Activated naive CD8-positive, alpha-beta T cell (primary cell): ENCODE measurements around the gene CST11.

Experiments used
- H3K27ac Mint-ChIP-seq: one replicate; pipeline ENCODE4 v1.8.0; 2021; ENCODE audit warnings: mixed read lengths
- H3K27me3 Mint-ChIP-seq: one replicate; pipeline ENCODE4 v1.8.0; 2021; ENCODE audit warnings: mixed read lengths
- H3K36me3 Mint-ChIP-seq: one replicate; pipeline ENCODE4 v1.8.0; 2021; ENCODE audit warnings: mixed read lengths
- H3K4me1 Mint-ChIP-seq: one replicate; pipeline ENCODE4 v1.8.0; 2021; ENCODE audit warnings: low read depth, mixed read lengths
- H3K4me3 Mint-ChIP-seq: one replicate; pipeline ENCODE4 v1.8.0; 2021; ENCODE audit warnings: mild to moderate bottlenecking, mixed read lengths
- H3K9me3 Mint-ChIP-seq: one replicate; pipeline ENCODE4 v1.8.0; 2021; ENCODE audit warnings: low read depth, mixed read lengths

CST11 gene

GRCh38 chr20:23417861-23418260 is 34.8 kb downstream of the CST11 start:
- Mint-ChIP-seq H3K4me3 (no peak overlapping the region), H3K36me3 (no peaks in the 10 kb centered on the region), H3K27me3 (no peaks in the 10 kb centered on the region), H3K27ac (no peak overlapping the region), H3K9me3 (no peaks in the 10 kb centered on the region), H3K4me1 (peaks cover 50% of the 10 kb centered on the region)

- Mint-ChIP-seq H3K36me3 (peaks cover 2% of the 10 kb centered on the region), H3K4me1 (peaks cover 50% of the 10 kb centered on the region), H3K9me3 (no peaks in the 10 kb centered on the region), H3K27ac (no peak overlapping the region), H3K27me3 (no peaks in the 10 kb centered on the region), H3K4me3 (no peak overlapping the region)
These were observed 36.6 kb downstream of the CST11 start for GRCh38 chr20:23415959-23416583.

- H3K27ac Mint-ChIP-seq: no peak overlapping the region
- H3K27me3 Mint-ChIP-seq: no peaks in the 10 kb centered on the region
These were observed 37.1 kb downstream of the CST11 start for GRCh38 chr20:23415555-23415954.

GRCh38 chr20:23414526-23415188 is 38.0 kb downstream of the CST11 start:
- Mint-ChIP-seq H3K4me1 (peaks cover 51% of the 10 kb centered on the region), H3K4me3 (no peak overlapping the region), H3K9me3 (no peaks in the 10 kb centered on the region), H3K36me3 (peaks cover 2% of the 10 kb centered on the region), H3K27me3 (no peaks in the 10 kb centered on the region), H3K27ac (no peak overlapping the region)

More at GRCh38 chr20:23415555-23415954, 37.1 kb downstream of the CST11 start:
- H3K4me3 Mint-ChIP-seq: no peak overlapping the region
- peaks cover 50% of the 10 kb centered on the region for H3K4me1 Mint-ChIP-seq
- no peaks in the 10 kb centered on the region for H3K9me3 Mint-ChIP-seq
- peaks cover 2% of the 10 kb centered on the region for H3K36me3 Mint-ChIP-seq

GRCh38 chr20:23413862-23414422 is 38.7 kb downstream of the CST11 start:
- Mint-ChIP-seq H3K4me1 (peaks cover 46% of the 10 kb centered on the region), H3K4me3 (no peak overlapping the region), H3K27me3 (no peaks in the 10 kb centered on the region), H3K27ac (no peak overlapping the region), H3K36me3 (peaks cover 2% of the 10 kb centered on the region), H3K9me3 (no peaks in the 10 kb centered on the region)

- Mint-ChIP-seq H3K27ac (no peak overlapping the region), H3K27me3 (no peaks in the 10 kb centered on the region), H3K9me3 (no peaks in the 10 kb centered on the region), H3K36me3 (peaks cover 2% of the 10 kb centered on the region), H3K4me3 (no peak overlapping the region), H3K4me1 (peaks cover 49% of the 10 kb centered on the region)
These were observed 40.6 kb downstream of the CST11 start for GRCh38 chr20:23412026-23412425.

- H3K27ac Mint-ChIP-seq: no peak overlapping the region
These were observed 41.6 kb downstream of the CST11 start for GRCh38 chr20:23410916-23411695.

GRCh38 chr20:23409800-23410199 is 42.9 kb downstream of the CST11 start:
- Mint-ChIP-seq H3K4me1 (peaks cover 45% of the 10 kb centered on the region), H3K4me3 (no peak overlapping the region), H3K27ac (no peak overlapping the region), H3K9me3 (no peaks in the 10 kb centered on the region), H3K36me3 (peaks cover 2% of the 10 kb centered on the region), H3K27me3 (no peaks in the 10 kb centered on the region)

More at GRCh38 chr20:23410916-23411695, 41.6 kb downstream of the CST11 start:
- peaks cover 2% of the 10 kb centered on the region for H3K36me3 Mint-ChIP-seq
- H3K27me3 Mint-ChIP-seq: no peaks in the 10 kb centered on the region
- no peaks in the 10 kb centered on the region for H3K9me3 Mint-ChIP-seq
- H3K4me1 Mint-ChIP-seq: peaks cover 47% of the 10 kb centered on the region
- H3K4me3 Mint-ChIP-seq: no peak overlapping the region

- H3K36me3 Mint-ChIP-seq: peaks cover 2% of the 10 kb centered on the region
- H3K4me1 Mint-ChIP-seq: peaks cover 44% of the 10 kb centered on the region
- no peaks in the 10 kb centered on the region for H3K27me3 Mint-ChIP-seq
- no peaks in the 10 kb centered on the region for H3K9me3 Mint-ChIP-seq
- H3K4me3 Mint-ChIP-seq: no peak overlapping the region
- no peak overlapping the region for H3K27ac Mint-ChIP-seq
These were observed 43.7 kb downstream of the CST11 start for GRCh38 chr20:23408957-23409356.

- Mint-ChIP-seq H3K27me3 (no peaks in the 10 kb centered on the region), H3K4me3 (no peak overlapping the region), H3K36me3 (peaks cover 2% of the 10 kb centered on the region), H3K27ac (peak overlapping the region; percentile 46), H3K9me3 (no peaks in the 10 kb centered on the region), H3K4me1 (peaks cover 37% of the 10 kb centered on the region)
These were observed 44.8 kb downstream of the CST11 start for GRCh38 chr20:23407781-23408464.

GRCh38 chr20:23406880-23407279 is 45.8 kb downstream of the CST11 start:
- H3K36me3 Mint-ChIP-seq: peaks cover 5% of the 10 kb centered on the region
- H3K4me3 Mint-ChIP-seq: no peak overlapping the region
- H3K27me3 Mint-ChIP-seq: no peaks in the 10 kb centered on the region
- no peak overlapping the region for H3K27ac Mint-ChIP-seq
- peaks cover 35% of the 10 kb centered on the region for H3K4me1 Mint-ChIP-seq
- no peaks in the 10 kb centered on the region for H3K9me3 Mint-ChIP-seq

GRCh38 chr20:23404196-23404595 is 48.5 kb downstream of the CST11 start:
- peaks cover 3% of the 10 kb centered on the region for H3K36me3 Mint-ChIP-seq
- H3K27ac Mint-ChIP-seq: no peak overlapping the region
- H3K27me3 Mint-ChIP-seq: no peaks in the 10 kb centered on the region
- no peaks in the 10 kb centered on the region for H3K9me3 Mint-ChIP-seq
- H3K4me3 Mint-ChIP-seq: no peak overlapping the region
- peaks cover 35% of the 10 kb centered on the region for H3K4me1 Mint-ChIP-seq

GRCh38 chr20:23403751-23404150 is 48.9 kb downstream of the CST11 start:
- H3K36me3 Mint-ChIP-seq: peaks cover 3% of the 10 kb centered on the region
- H3K27ac Mint-ChIP-seq: no peak overlapping the region
- no peaks in the 10 kb centered on the region for H3K27me3 Mint-ChIP-seq
- peaks cover 39% of the 10 kb centered on the region for H3K4me1 Mint-ChIP-seq
- H3K9me3 Mint-ChIP-seq: no peaks in the 10 kb centered on the region
- no peak overlapping the region for H3K4me3 Mint-ChIP-seq

GRCh38 chr20:23401051-23401450 is 51.6 kb downstream of the CST11 start:
- H3K36me3 Mint-ChIP-seq: peaks cover 7% of the 10 kb centered on the region
- no peak overlapping the region for H3K27ac Mint-ChIP-seq
- no peak overlapping the region for H3K4me3 Mint-ChIP-seq
- peaks cover 30% of the 10 kb centered on the region for H3K4me1 Mint-ChIP-seq
- H3K9me3 Mint-ChIP-seq: no peaks in the 10 kb centered on the region
- H3K27me3 Mint-ChIP-seq: no peaks in the 10 kb centered on the region
